K562 (cell line): ENCODE measurements around the gene DUSP28. TPM values are rescaled to one million over a fixed set of nuclear protein-coding genes. Genes with fewer than 3 reads are reported as not detected.

Experiments
- DACH1 ChIP-seq: fragments of 450-650 bp; IDR thresholded peaks from 2 replicates; pipeline ENCODE4 v1.6.1; 2018; ENCODE audit not compliant: partially characterized antibody
- DDX20 ChIP-seq: fragments of 450-650 bp; IDR thresholded peaks from 2 replicates; pipeline ENCODE4 v1.6.1; 2016; ENCODE audit warnings: missing genetic modification characterization, low read depth, mild to moderate bottlenecking, missing compliant biosample characterization, moderate library complexity
- EHMT2 ChIP-seq: fragments of 450-650 bp; IDR thresholded peaks from 2 replicates; pipeline ENCODE4 v1.6.1; 2018; ENCODE audit warnings: antibody characterized with exemption
- ERF ChIP-seq: fragments of 450-650 bp; formaldehyde crosslinking; IDR thresholded peaks from 2 replicates; pipeline ENCODE4 v1.4.0; 2020; ENCODE audit warnings: mild to moderate bottlenecking, mixed read lengths
- FOXK1 ChIP-seq: sonication (generic); formaldehyde crosslinking; IDR thresholded peaks from 2 replicates; pipeline ENCODE4 v1.8.0; 2022; ENCODE audit warnings: missing genetic modification reagents, mild to moderate bottlenecking, borderline replicate concordance
- LCOR ChIP-seq: sonication (generic); formaldehyde crosslinking; IDR thresholded peaks from 2 replicates; pipeline ENCODE4 v1.8.0; 2022; ENCODE audit warnings: mild to moderate bottlenecking, missing genetic modification reagents
- MAZ ChIP-seq, 2 experiments: fragments of 450-650 bp in 1 of 2; sonication (generic) in 1 of 2; formaldehyde crosslinking; IDR thresholded peaks in 1 of 2; conservative IDR thresholded peaks in 1 of 2; 2 replicates each; pipeline versions ENCODE4 v1.4.0 to v1.5.0; 2020; ENCODE audit warnings: mild to moderate bottlenecking in 1 of 2, missing genetic modification reagents in 1 of 2
- MBD2 ChIP-seq: sonication (generic); IDR thresholded peaks from 2 replicates; pipeline ENCODE4 v1.6.1; 2016; ENCODE audit warnings: low read depth, borderline replicate concordance
- NCOA4 ChIP-seq: fragments of 450-650 bp; IDR thresholded peaks from 2 replicates; pipeline ENCODE4 v1.6.1; 2018; ENCODE audit warnings: mild to moderate bottlenecking; ENCODE audit not compliant: partially characterized antibody
- PRMT5 ChIP-seq: sonication (generic); formaldehyde crosslinking; IDR thresholded peaks from 2 replicates; pipeline ENCODE4 v1.5.0; 2020; ENCODE audit warnings: missing genetic modification reagents
- PTRF ChIP-seq: fragments of 450-650 bp; IDR thresholded peaks from 2 replicates; pipeline ENCODE4 v1.6.1; 2016; ENCODE audit warnings: mild to moderate bottlenecking, missing genetic modification characterization, missing compliant biosample characterization
- RBM25 ChIP-seq: fragments of 200-400 bp; formaldehyde crosslinking; IDR thresholded peaks from 2 replicates; pipeline ENCODE4 v1.6.1; 2018; ENCODE audit warnings: low read length, low read depth, moderate library complexity; ENCODE audit not compliant: severe bottlenecking
- RBM34 ChIP-seq: fragments of 200-400 bp; formaldehyde crosslinking; IDR thresholded peaks from 2 replicates; pipeline ENCODE4 v1.6.1; 2018; ENCODE audit warnings: low read length, borderline replicate concordance; ENCODE audit not compliant: insufficient read depth
- RFX7 ChIP-seq: fragments of 250-450 bp; sonication (Bioruptor Pico); IDR thresholded peaks from 2 replicates; pipeline ENCODE4 v1.5.1; 2021; ENCODE audit warnings: mild to moderate bottlenecking
- TAF1 ChIP-seq: IDR thresholded peaks from 2 replicates; pipeline ENCODE4 v1.6.1; 2011; ENCODE audit warnings: mild to moderate bottlenecking, low read length, moderate library complexity; ENCODE audit not compliant: insufficient read depth, control insufficient read depth, severe bottlenecking; ENCODE audit errors: extremely low read depth
- TRIM24 ChIP-seq, 2 experiments: fragments of 450-650 bp; IDR thresholded peaks; 2 replicates each; pipeline ENCODE4 v1.6.1; 2016
- ZBED1 ChIP-seq: IDR thresholded peaks from 2 replicates; pipeline ENCODE4 v1.6.1; 2014
- ZNF174 ChIP-seq: fragments of 250-450 bp; sonication (Bioruptor Pico); IDR thresholded peaks from 2 replicates; pipeline ENCODE4 v1.4.0; 2020; ENCODE audit warnings: mild to moderate bottlenecking
- ZNF224 ChIP-seq: sonication (generic); formaldehyde crosslinking; IDR thresholded peaks from 2 replicates; pipeline ENCODE4 v1.8.0; 2022; ENCODE audit warnings: mild to moderate bottlenecking, missing genetic modification reagents
- ZNF766 ChIP-seq: fragments of 200-800 bp; sonication (Bioruptor generic); conservative IDR thresholded peaks from 2 replicates; pipeline ENCODE4 v1.6.1; 2016; ENCODE audit warnings: missing genetic modification characterization, missing compliant biosample characterization
- polyA plus RNA-seq, 8 experiments: library from polyadenylated mRNA; depleted of rRNA in 4 of 8; stranded (reverse) in 5 of 8; unstranded in 3 of 8; fragments of >200 nt; fragmentation: Nextera tagmentation in 2 of 8; fragmentation: Illumina TruSeq in 1 of 8; extraction: Ambion mirVana in 2 of 8; extraction: Trizol in 1 of 8; gene quantifications; 2 replicates each; pipeline versions ENCODE4 v1.2.1 to v1.2.3, GENCODE V29; 2011 to 2014; ENCODE audit warnings: inconsistent platforms in 1 of 8, missing spikeins in 1 of 8
- total RNA-seq, 7 experiments: library from RNA; depleted of rRNA in 6 of 7; stranded (reverse); fragments of >200 nt in 6 of 7; fragmentation: Illumina TruSeq in 2 of 7; extraction: Trizol in 2 of 7; gene quantifications; 2 replicates each; pipeline versions ENCODE4 v1.2.1 to v1.2.3, GENCODE V29; 2011 to 2021; ENCODE audit warnings: low replicate concordance in 1 of 7
- TF ChIP-seq, protein P1 (sequence below): fragments of 450-650 bp; formaldehyde crosslinking; IDR thresholded peaks from 2 replicates; pipeline ENCODE4 v1.4.0; 2020; ENCODE audit warnings: mild to moderate bottlenecking, moderate library complexity
- TF ChIP-seq, protein P2 (sequence below): sonication (generic); formaldehyde crosslinking; IDR thresholded peaks from 2 replicates; pipeline ENCODE4 v1.5.0; 2020; ENCODE audit warnings: missing genetic modification reagents
- TF ChIP-seq, protein P3 (sequence below), 2 experiments: fragments of 450-650 bp; IDR thresholded peaks; 2 replicates each; pipeline ENCODE4 v1.6.1; 2016
- TF ChIP-seq, protein P4 (sequence below): fragments of 450-650 bp; conservative IDR thresholded peaks from 2 replicates; pipeline ENCODE4 v1.6.1; 2016; ENCODE audit warnings: missing genetic modification characterization, low read depth, mild to moderate bottlenecking, control low read depth, missing compliant biosample characterization

DUSP28 gene
- total and polyA plus RNA-seq, 9 of the 15 experiments (the other 6 are each of a cell fraction or from before 2014, with no cell fraction given): 2.8 to 8.1 (median 4.2) TPM

DNA sequence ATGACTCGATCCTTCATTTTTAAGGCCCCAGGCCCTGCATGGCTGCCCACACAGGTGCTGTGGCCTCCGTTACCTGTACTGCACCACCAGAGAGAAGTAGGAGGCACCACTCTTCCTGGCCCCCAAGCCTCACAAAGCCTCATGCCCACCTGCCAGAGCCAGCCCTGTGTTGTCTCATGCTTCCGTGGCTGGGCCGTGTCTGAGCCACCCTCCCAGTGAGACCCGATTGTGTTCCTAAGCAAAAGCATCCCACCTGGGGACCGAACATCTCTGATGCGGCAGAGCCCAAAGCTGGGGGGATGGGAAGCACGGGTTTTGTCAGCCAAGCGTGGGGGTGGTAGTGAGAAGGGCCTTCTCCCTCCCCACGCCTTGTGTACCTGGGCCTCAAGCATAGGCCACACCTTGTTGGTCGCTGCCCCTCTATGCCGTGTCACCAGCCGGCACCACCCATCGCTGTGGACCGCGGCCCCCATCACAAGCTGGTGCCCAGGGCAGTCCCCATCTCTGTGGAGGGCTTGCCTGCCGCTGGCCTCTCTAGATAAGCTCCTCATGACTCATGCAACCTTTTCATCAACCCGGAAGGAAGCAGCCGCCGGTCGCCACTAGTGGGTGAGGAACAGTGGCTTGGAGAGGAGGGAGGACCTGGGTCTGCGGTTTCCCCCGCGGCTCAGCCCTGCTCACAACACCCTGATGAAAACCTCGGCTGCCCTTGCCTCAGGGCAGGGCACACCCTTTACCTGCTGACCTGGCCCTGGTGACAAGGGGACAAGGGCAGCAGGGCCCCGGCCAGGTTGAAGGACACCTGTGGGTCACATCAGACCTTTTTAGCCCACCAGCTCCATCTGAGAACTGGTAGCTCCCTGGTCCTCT is 5.4 kb downstream of the DUSP28 start (continued):
- TF ChIP-seq, protein P1, sequence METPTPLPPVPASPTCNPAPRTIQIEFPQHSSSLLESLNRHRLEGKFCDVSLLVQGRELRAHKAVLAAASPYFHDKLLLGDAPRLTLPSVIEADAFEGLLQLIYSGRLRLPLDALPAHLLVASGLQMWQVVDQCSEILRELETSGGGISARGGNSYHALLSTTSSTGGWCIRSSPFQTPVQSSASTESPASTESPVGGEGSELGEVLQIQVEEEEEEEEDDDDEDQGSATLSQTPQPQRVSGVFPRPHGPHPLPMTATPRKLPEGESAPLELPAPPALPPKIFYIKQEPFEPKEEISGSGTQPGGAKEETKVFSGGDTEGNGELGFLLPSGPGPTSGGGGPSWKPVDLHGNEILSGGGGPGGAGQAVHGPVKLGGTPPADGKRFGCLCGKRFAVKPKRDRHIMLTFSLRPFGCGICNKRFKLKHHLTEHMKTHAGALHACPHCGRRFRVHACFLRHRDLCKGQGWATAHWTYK: peak; percentile 97
- TF ChIP-seq MBD2 (0 out of 2 replicates have a peak, but pooled peaks have one; percentile 24), PRMT5 (CRISPR knock-in tag) (no peak), DDX20 (tag) (no peak), RFX7 (CRISPR knock-in tag) (no peak), DACH1 (no peak), LCOR (CRISPR knock-in tag) (peak; percentile 34), TAF1 (peak; percentile 70), ZNF174 (CRISPR knock-in tag) (no peak), RBM34 (no peak), PTRF (tag) (no peak), MAZ (CRISPR knock-in tag; conservative IDR thresholded peaks at IDR 0.05 in 1 of 2, IDR thresholded peaks at IDR 0.05 in 1 of 2) (peak in 1 of 2 experiments; percentile 48), NCOA4 (no peak), ZBED1 (no peak), FOXK1 (CRISPR knock-in tag) (no peak), ZNF766 (CRISPR knock-in tag) (no peak), ERF (CRISPR knock-in tag) (no peak), RBM25 (no peak), EHMT2 (no peak), ZNF224 (CRISPR knock-in tag) (no peak), TRIM24 (IDR thresholded peaks at IDR 0.05) (peak in 1 of 2 experiments; percentile 66; a peak in 1 of 4 replicates)
- TF ChIP-seq, protein P2, sequence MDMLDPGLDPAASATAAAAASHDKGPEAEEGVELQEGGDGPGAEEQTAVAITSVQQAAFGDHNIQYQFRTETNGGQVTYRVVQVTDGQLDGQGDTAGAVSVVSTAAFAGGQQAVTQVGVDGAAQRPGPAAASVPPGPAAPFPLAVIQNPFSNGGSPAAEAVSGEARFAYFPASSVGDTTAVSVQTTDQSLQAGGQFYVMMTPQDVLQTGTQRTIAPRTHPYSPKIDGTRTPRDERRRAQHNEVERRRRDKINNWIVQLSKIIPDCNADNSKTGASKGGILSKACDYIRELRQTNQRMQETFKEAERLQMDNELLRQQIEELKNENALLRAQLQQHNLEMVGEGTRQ (CRISPR knock-in tag): no peak
- TF ChIP-seq, protein P3, sequence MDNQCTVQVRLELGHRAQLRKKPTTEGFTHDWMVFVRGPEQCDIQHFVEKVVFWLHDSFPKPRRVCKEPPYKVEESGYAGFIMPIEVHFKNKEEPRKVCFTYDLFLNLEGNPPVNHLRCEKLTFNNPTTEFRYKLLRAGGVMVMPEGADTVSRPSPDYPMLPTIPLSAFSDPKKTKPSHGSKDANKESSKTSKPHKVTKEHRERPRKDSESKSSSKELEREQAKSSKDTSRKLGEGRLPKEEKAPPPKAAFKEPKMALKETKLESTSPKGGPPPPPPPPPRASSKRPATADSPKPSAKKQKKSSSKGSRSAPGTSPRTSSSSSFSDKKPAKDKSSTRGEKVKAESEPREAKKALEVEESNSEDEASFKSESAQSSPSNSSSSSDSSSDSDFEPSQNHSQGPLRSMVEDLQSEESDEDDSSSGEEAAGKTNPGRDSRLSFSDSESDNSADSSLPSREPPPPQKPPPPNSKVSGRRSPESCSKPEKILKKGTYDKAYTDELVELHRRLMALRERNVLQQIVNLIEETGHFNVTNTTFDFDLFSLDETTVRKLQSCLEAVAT (IDR thresholded peaks at IDR 0.05): peak in 1 of 2 experiments; percentile 82; a peak in 1 of 4 replicates
- TF ChIP-seq, protein P4, sequence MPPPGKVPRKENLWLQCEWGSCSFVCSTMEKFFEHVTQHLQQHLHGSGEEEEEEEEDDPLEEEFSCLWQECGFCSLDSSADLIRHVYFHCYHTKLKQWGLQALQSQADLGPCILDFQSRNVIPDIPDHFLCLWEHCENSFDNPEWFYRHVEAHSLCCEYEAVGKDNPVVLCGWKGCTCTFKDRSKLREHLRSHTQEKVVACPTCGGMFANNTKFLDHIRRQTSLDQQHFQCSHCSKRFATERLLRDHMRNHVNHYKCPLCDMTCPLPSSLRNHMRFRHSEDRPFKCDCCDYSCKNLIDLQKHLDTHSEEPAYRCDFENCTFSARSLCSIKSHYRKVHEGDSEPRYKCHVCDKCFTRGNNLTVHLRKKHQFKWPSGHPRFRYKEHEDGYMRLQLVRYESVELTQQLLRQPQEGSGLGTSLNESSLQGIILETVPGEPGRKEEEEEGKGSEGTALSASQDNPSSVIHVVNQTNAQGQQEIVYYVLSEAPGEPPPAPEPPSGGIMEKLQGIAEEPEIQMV (tag): no peak
